Embryonic facial prominence (tissue), 1 donor: ENCODE measurements around the gene TSG101.

ENCODE experiments used
- DNase-seq: peaks from one replicate; pipeline ENCODE4 v3.0.0-alpha.2; 2016; ENCODE audit errors: extremely low spot score

Gene TSG101

DNA sequence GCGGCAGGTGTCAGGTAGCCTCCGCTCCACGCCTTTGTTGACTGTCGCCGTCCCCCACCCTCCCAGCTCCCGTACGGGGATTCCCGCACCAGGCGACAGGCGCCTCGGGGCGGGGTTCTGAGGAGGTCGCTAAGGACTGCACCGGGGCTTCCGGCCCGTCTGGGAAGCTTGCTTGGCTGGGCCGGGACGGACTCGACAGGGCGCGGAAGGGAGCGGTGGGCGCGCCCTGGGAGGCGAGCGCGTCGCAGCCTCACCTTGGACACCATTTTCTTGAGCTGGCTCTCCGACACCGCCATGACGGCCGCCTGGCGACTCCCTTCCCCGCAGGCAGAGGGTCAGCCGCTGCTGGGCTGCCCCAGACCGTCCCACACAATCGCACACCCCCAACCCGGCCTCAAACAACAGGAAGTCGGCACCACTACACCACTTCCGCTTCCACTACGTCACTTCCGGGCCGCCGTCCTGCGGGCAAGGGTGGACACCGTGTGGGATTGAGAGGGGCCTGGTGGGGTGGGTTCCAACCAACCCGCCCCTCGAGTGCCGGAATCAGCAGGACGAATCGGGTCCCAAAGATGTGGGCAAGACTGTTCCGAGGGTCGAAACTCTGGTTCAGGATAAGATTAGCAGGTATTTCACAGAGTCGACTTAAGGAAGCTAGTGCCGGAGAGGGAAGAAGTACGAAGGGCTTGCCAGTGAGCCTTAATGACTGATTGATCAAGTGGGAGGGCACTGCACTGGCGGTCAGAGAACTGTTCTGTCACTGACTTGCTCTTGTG lies at the start of gene TSG101:
TSG101 (minus strand) TSS at position 422 of the 776 bp plus-strand sequence; CDS start at position 296, 126 bp downstream.
- peak; percentile 90 for DNase-seq

DNA sequence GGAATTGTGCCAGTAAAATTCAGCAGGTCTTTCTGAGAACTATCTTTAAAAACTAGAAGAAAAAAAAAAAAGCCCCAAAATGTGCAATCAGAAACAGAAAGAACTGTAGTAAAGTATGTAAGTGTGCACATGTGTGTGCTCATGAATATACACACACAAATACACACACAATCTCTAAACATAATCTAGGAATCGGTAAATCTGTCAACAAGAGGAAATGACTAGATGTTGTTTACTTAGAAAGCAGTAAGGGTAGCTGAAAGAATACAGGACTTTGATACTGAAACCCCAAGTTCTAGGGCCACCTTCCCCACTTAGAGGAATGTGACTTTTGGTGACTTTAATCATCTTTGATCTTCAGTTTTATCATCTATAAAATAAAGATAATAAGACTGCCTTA lies 48.6 kb upstream of the TSG101 start:
- DNase-seq: no peak

DNA sequence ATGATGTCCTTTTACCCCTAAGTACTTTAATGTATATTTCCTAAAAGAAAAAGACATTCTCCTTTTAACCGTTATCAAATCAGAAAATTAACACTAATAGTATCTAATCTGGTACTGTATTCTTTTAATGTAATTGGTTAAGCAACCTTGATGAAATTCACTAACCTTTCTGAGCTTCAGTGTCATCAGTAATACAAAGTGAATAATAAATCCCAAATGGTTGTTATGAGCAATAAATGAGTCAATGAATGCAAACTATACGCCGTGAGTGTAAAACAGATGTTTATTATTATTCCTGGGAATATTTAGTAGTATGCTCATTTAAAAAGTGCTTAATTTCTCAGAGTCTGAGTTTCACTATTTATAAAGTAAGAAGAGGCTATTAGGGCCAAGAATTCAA lies 40.3 kb upstream of the TSG101 start:
- no peak for DNase-seq

DNA sequence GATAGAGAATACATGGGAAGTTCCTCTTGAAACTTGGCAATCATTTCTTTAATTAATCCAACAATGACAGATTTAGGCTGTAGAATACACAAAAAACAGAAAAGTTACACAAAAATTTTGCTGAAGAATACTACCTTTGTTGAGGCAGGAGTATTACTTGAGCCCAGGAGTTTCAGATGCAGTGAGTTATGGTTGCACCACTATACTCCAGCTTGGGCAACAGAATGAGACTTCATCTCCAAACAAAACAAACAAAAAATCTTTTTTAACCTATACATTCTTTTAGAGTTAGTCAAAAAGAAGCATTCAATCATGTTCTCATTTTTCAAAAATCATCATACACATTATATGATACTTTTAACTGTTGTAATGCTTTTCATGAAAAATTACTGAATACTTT lies 39.7 kb upstream of the TSG101 start:
- DNase-seq: no peak

- DNase-seq: no peak
These were observed 37.4 kb upstream of the TSG101 start for GRCh38 chr11:18564149-18564548.

- no peak for DNase-seq
These were observed 36.5 kb upstream of the TSG101 start for GRCh38 chr11:18563090-18563730.

- no peak for DNase-seq
These were observed 21.3 kb upstream of the TSG101 start for GRCh38 chr11:18548001-18548400.

DNA sequence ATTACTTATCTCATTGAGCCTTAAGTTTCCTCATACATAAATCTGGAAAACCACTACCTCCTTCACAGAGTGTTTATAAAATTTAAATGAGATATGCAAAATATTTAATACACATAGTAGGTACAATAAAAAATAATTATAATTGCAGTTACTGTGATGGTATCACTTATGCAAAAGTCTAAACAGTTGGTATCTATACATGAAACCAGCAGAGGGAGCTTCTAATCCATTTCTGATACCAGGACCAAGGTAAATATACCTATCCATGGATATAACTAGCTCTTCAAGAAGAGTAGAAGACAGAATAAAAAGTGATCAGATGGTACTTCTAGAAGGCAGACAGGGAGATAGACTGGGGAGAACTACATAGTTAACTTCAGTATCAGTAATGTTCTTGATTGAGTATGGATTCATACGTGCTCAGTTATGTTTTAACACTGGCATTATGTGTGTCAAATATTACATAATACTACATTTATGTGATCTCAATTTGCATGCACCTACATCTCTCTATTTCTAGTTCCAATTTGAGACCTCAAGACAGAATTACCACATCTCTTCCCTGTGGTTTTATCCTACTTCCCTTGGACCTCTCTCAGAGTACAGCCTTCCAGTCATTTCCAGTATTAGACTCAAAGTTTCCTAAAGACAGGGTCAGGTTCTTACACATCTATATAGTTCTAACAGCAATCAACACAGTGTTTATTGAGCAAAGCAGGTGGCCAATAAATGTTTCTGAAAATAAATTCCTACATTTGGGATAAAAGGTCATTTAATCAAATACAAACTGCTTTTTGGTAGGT lies 13.7 kb upstream of the TSG101 start:
- no peak for DNase-seq

DNA sequence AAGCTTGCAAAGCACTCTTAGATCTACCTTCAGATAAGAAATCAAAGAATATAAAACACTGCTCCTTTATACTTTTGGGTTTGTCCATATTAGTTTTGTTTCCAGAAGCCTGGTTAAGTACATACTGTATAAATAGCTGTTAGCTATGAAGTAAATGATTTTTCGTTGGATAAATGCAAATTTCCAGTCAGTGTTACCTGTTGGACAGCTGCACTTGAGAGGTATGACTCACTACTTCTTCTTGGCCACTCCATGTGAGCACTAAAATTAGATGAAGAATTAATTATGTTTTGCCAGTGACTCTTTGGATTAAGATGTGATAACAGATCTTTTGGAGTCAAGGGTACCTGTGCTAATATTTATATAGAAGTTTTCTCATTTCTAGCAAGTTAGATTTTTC lies 9.5 kb upstream of the TSG101 start:
- no peak for DNase-seq

GRCh38 chr11:18534245-18534644 lies 7.5 kb upstream of the TSG101 start:
- DNase-seq: no peak

- DNase-seq: no peak
These were observed 6.6 kb upstream of the TSG101 start for GRCh38 chr11:18533365-18533764.

- no peak for DNase-seq
These were observed 770 bp upstream of the TSG101 start for GRCh38 chr11:18527512-18527911.

GRCh38 chr11:18526130-18526520 lies 617 bp downstream of the TSG101 start:
- no peak for DNase-seq

DNA sequence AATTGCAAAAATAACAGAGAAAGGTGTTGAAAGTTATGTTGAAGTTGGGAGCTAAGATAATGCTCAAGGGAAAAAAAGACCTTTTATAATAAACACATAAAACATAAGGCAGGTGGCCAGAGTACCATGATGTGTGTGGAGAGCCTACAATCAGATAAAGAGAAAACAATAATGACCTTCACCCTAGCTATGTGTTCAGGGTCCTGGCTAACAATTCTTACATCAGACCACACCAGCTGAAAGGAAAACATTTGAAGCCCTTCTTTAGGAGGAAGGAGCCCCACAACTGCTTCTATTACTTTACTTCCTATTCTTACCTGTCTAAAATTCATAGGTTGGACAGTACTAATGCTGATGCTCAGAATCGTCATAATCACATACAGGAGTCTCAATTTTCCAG lies 2.5 kb downstream of the TSG101 start:
- DNase-seq: no peak

DNA sequence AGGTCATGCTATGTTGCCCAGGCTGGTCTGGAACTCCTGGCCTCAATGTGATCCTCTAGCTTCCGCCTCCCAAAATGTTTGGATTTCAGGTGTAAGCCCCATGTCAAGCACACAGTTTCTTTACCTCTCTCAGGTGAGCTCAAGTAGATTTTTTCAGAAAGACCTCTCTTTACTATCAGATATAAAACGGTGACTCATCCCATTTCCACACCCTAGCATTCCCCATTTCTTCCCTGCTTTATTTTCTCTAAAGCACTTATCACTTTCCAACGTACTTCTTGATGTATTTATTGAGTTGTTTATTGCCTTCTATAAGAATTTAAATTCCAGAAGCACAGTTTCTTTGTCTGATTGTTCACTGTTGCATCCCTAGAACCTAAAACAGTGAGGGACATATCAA lies 3.7 kb downstream of the TSG101 start:
- DNase-seq: no peak

DNA sequence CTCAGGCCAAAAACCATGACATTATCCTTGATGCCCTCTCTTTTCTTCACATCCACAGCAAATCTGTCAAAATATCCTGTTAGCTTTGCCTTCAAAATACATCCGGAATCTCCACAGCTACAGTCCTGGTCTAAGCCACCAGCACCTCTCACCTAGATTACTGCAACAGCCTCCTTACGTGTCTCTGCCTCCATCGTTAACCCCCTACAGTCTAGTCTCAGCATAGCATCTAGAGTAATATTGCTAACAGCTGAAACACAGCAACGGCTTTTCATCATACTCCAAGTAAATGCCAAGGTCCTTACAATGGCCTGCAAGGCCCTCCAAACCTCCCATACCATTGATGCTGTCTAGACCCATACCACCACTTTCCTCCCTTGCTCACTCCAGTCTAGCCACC lies 4.4 kb downstream of the TSG101 start:
- no peak for DNase-seq

DNA sequence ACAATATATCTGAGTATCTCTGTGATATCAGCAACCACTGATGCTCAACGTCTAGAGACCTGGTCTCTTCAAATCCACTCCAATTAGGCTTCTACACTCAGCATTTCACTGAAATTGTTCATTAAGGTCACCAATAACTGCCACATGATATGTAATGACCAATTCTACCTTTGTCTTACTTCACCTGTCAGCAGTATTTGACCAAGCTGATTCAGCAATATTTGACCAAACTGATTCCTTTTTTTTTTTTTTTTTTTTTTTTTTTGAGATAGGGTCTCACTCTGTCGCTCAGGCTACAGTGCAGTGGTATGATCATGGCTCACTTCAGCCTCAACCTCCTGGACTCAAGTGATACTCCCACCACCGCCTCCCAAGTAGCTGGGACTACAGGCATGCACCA lies 5.6 kb downstream of the TSG101 start:
- DNase-seq: no peak

DNA sequence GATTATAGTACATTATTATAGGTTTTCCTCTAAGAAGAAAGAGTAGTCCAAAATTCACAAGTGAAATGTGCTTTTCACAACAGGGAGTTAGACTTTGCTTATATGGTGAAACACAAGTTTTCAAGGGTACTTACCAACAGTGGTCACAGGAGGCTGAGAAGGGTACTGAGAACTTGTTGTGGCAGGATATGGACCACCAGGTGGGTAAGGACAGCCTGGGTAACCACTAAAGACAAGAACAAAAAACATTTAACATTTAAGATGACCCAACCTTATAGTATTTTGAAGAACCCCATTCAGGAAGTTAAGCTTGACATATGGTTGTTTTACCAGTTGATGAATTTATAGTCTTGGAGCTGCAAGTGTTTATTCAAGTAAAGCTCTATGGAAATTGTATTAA lies 24.4 kb downstream of the TSG101 start:
- DNase-seq: no peak

DNA sequence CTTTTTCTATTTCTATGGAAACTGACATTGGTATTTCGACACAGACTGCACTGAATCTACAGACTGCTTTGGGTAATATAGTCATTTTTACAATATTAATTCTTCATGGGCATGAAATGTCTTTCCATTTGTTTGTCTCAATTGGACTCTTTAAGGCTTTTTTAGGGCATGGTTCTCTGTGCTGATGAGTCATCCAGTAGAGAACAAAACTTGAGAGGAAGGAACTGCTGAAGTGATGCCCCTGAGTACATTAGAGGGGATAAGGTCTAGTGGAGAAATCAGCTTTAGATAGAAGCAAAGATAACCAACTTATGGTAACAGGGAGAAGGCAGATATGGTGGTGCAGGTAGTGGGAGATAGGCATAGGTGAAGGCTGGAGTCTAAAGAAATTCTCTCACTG lies 25.1 kb downstream of the TSG101 start:
- DNase-seq: no peak

DNA sequence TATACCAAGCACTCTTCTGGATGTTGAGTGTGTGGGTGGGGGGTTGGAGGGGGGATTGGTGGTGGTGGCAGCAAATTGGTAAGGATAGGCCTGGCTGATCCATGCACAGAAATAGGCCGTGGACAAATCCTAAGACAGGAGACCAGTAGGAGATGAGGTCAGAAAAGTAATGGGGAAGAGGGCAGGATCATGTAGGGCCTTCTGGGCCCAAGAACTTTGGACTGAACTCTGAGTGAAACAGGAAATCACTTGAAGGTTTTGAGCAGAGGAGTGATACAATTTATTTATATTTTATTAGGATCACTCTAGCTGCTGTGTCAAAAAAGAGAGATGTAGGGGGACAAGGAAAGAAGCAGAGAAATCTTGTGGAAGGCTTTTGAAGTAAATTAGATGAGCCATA lies 28.7 kb downstream of the TSG101 start:
- no peak for DNase-seq

- no peak for DNase-seq
These were observed 31.0 kb downstream of the TSG101 start for GRCh38 chr11:18495703-18496102.

DNA sequence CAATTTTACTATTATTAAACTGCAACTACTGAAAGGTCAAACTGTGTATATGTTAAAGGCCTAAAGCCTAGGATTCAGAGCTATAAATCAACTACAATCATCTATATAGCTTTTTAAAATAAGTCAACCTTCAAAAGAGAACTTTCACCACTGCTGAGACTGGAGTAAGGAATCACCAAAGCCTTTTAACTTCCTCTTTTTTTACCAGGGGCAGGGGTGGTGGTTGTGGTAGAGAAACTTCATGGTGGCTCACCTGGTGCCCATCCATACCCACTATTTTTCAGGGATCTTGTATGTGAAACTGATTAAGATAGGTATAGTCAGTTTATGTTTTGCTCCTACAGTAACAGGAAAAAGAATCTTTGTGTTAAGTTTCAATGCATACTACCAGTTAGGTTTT lies 31.5 kb downstream of the TSG101 start:
- DNase-seq: no peak

GRCh38 chr11:18493310-18493709 lies 33.4 kb downstream of the TSG101 start:
- DNase-seq: no peak
